Suprapubic skin (tissue), 4 donors: ENCODE data around the gene TAS2R5. TPM values are rescaled to one million over a fixed set of nuclear protein-coding genes. Genes with fewer than 3 reads are reported as not detected.
"Not testable (repeated sequence)": the region's sequence is repeated elsewhere in the genome, so short reads cannot be mapped to it uniquely, and the experiment has no call there.

Experiments
- DNase-seq, 2 donors: peaks; one replicate each; pipeline ENCODE4 v3.0.0-alpha.2; 2019; ENCODE audit warnings: low spot score in 2 of 2
- H3K27ac ChIP-seq: fragments of 200-600 bp; sonication (generic); one replicate; pipeline ENCODE4 v1.5.1; 2019
- H3K27me3 ChIP-seq: fragments of 200-600 bp; sonication (generic); one replicate; pipeline ENCODE4 v1.5.1; 2019
- H3K36me3 ChIP-seq: fragments of 200-600 bp; sonication (generic); one replicate; pipeline ENCODE4 v1.5.1; 2019
- H3K4me1 ChIP-seq: fragments of 200-600 bp; sonication (generic); one replicate; pipeline ENCODE4 v1.5.1; 2019
- H3K4me3 ChIP-seq: fragments of 200-600 bp; sonication (generic); one replicate; pipeline ENCODE4 v1.5.1; 2019; ENCODE audit warnings: mild to moderate bottlenecking
- H3K9me3 ChIP-seq: fragments of 200-600 bp; sonication (generic); one replicate; pipeline ENCODE4 v1.5.1; 2019
- EP300 ChIP-seq: sonication (generic); formaldehyde crosslinking; IDR thresholded peaks from one replicate; pipeline ENCODE4 v1.6.1; 2017; ENCODE audit warnings: antibody characterized with exemption
- POLR2A ChIP-seq, 2 donors: fragments of 450-650 bp; IDR thresholded peaks; one replicate each; pipeline ENCODE4 v1.6.1; 2017; ENCODE audit warnings: antibody characterized with exemption in 2 of 2, mild to moderate bottlenecking in 2 of 2, moderate library complexity in 2 of 2
- POLR2AphosphoS5 ChIP-seq, 3 donors: sonication (generic); formaldehyde crosslinking; IDR thresholded peaks; one replicate each; pipeline ENCODE4 v1.6.1; 2017; ENCODE audit warnings: antibody characterized with exemption in 3 of 3
- WGBS: methylation state at CpG from one replicate; pipeline ENCODE4 v1.1.5; 2018; 5-methylcytosine and 5-hydroxymethylcytosine counted together
- total RNA-seq, 4 donors: library from RNA; depleted of rRNA; stranded (reverse); fragments of >200 nt; gene quantifications; one replicate each; pipeline ENCODE4 v1.1.0, GENCODE V29; 2016
- TF ChIP-seq, protein P1 (sequence below), 2 donors: fragments of 200-600 bp in 1 of 2; fragments of 450-650 bp in 1 of 2; sonication (generic) in 1 of 2; IDR thresholded peaks; one replicate each; pipeline ENCODE4 v1.5.1; 2016 to 2019; ENCODE audit warnings: antibody characterized with exemption in 2 of 2, mild to moderate bottlenecking in 1 of 2, moderate library complexity in 1 of 2

Gene TAS2R5
- total RNA-seq, 4 donors from 2014 or later: 1.1 to 11.3 (median 3.9) TPM

DNA sequence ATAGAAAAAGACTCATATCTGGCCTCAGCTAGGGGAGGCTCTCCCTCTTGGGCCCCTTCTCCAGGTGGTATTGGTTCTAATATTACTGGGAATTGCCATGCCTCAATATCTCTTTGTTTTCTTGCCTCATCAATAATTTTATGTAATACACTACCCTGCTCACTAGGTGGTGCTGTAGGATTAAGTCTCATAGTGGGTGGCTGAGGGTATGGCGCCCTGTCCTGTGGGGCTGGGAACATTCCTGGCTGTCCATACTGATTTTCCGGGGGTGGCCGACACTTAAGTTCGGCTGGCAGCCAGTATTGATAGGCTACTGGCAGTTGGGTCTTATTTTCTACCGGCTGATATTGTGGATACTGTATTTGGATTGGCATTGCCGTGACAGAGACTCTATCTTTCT, 35.1 kb upstream of the TAS2R5 start:
- H3K36me3 ChIP-seq: peaks cover 75% of the 10 kb centered on the region
- H3K4me3 ChIP-seq: no peak overlapping the region
- H3K27ac ChIP-seq: no peak overlapping the region
- WGBS: 79% methylated on average over 6 of the region's 6 CpGs
- no peak for DNase-seq
- H3K9me3 ChIP-seq: peaks cover 19% of the 10 kb centered on the region
- no peaks in the 10 kb centered on the region for H3K27me3 ChIP-seq
- no peak for TF ChIP-seq POLR2AphosphoS5 (IDR thresholded peaks at IDR 0.05)
- TF ChIP-seq, protein P1, sequence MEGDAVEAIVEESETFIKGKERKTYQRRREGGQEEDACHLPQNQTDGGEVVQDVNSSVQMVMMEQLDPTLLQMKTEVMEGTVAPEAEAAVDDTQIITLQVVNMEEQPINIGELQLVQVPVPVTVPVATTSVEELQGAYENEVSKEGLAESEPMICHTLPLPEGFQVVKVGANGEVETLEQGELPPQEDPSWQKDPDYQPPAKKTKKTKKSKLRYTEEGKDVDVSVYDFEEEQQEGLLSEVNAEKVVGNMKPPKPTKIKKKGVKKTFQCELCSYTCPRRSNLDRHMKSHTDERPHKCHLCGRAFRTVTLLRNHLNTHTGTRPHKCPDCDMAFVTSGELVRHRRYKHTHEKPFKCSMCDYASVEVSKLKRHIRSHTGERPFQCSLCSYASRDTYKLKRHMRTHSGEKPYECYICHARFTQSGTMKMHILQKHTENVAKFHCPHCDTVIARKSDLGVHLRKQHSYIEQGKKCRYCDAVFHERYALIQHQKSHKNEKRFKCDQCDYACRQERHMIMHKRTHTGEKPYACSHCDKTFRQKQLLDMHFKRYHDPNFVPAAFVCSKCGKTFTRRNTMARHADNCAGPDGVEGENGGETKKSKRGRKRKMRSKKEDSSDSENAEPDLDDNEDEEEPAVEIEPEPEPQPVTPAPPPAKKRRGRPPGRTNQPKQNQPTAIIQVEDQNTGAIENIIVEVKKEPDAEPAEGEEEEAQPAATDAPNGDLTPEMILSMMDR (IDR thresholded peaks at IDR 0.05): peak in 1 of 2 donors; percentile 17
- no peaks in the 10 kb centered on the region for H3K4me1 ChIP-seq

DNA sequence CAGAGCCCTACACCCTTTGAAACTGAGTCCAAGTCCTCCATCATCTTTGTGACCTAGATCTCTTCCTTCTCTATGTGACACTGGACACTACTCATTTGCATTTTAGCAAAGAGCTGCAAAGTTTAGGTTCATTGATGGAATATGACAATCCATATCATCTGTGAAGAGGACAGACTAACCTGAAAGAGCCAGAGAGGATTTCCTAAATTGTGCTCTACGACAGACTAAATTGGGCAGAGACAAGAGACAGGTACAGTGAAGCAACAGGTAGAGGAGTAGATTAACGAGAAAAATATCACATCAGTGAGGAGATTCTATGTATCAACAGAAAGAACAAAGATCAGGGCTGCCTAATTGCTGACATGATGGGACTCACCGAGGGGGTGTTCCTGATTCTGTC, 26.2 kb upstream of the TAS2R5 start, which contains the start of gene TAS2R3:
TAS2R3 (plus strand) TSS at position 301 of the 400 bp plus-strand sequence; CDS start at position 363, 62 bp downstream.
- TF ChIP-seq EP300 (no peak), POLR2A (IDR thresholded peaks at IDR 0.05) (no peak), POLR2AphosphoS5 (IDR thresholded peaks at IDR 0.05) (no peak)
- TF ChIP-seq, protein P1 (IDR thresholded peaks at IDR 0.05): no peak
- no peak for DNase-seq
- Histone ChIP-seq H3K27me3 (no peaks in the 10 kb centered on the region), H3K9me3 (no peaks in the 10 kb centered on the region), H3K4me3 (no peak within 1 kb of the TSS), H3K4me1 (no peaks in the 10 kb centered on the region), H3K36me3 (peaks cover 39% of the 10 kb centered on the region), H3K27ac (no peak within 1 kb of the TSS)
- 96% methylated on average over 3 of the region's 3 CpGs for WGBS

DNA sequence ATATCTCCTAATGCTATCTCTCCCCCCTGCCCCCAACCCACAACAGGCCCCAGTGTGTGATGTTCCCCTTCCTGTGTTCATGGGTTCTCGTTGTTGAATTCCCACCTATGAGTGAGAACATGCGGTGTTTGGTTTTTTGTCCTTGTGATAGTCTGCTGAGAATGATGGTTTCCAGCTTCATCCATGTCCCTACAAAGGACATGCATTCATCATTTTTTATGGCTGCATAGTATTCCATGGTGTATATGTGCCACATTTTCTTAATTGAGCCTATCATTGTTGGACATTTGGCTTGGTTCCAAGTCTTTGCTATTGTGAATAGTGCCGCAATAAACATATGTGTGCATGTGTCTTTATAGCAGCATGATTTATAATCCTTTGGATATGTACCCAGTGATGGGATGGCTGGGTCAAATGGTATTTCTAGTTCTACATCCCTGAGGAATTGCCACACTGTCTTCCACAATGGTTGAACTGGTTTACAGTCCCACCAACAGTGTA, 19.9 kb upstream of the TAS2R5 start:
- not testable (repeated sequence) for H3K27ac ChIP-seq, H3K36me3 ChIP-seq, DNase-seq, H3K4me1 ChIP-seq, H3K9me3 ChIP-seq, H3K4me3 ChIP-seq, H3K27me3 ChIP-seq
- WGBS: 99% methylated on average over 3 of the region's 3 CpGs

DNA sequence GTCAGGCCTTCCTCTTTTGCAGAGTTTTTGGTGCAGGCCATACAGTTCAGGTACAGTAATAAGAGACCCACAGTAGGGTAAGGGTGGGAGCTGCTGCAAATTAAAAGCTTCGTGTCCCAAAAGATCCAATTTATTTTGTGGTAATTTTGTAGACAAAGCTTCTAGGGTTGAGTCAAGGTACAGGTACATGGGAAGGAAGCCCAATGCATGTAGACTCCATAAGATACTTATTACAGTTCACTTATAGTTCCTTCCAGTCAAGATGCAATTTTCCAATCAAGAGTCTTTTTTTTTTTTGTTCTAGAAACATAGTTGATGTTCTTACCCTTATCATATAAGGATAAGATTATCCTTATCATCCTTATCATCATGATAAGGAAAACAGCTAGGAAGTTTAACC, 13.6 kb upstream of the TAS2R5 start, which contains the start of gene TAS2R4:
TAS2R4 (plus strand) TSS at position 301 of the 400 bp plus-strand sequence. CDS start 1,815 bp downstream, outside the sequence.
- Histone ChIP-seq H3K4me1 (no peaks in the 10 kb centered on the region), H3K4me3 (no peak within 1 kb of the TSS), H3K27me3 (no peaks in the 10 kb centered on the region), H3K9me3 (no peaks in the 10 kb centered on the region), H3K27ac (no peak within 1 kb of the TSS), H3K36me3 (peaks cover 42% of the 10 kb centered on the region)
- TF ChIP-seq, protein P1 (IDR thresholded peaks at IDR 0.05): no peak
- TF ChIP-seq POLR2AphosphoS5 (IDR thresholded peaks at IDR 0.05): no peak
- no peak for DNase-seq
- 93% methylated on average over 1 of the region's 1 CpG for WGBS

DNA sequence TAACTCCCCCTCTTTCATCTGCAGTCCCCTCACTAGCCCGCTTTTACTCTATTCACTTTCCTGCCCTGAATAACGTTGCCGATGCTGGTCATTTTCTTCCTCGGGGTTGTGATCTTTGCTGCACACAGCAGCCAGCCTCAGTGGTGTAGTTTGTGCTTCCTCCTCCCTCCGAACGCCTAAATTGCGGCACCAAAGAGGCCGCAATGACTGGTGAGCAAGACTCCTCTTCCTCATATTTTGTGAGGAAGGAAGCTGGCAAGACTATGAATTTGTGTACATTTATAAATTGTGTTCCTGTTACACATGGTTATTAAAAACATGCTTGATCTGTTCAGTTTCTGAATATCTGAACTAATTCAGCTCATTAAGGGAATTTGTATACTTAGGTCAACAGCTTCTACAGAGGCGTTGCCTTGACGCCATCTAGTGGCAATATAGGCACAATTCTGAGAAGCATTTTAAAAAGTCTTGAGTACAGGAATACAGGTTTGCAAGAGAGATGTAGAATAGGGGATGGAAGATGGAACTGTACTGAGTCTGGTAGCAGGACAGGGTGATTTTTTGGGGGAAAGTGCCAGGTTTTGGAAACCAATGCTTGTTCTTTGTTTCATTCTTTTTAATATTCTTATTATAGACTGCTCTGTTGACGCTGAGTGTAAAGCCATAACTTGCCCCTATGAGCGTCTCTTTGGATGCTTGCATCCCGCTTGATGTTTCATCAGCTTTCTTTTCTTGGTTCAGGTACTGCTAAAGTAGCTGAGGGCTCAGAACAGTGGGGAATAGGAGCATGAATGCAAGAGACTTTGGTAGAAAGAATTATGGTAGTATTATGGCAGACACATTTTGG, 4.1 kb upstream of the TAS2R5 start:
- Histone ChIP-seq H3K27ac (no peak overlapping the region), H3K9me3 (no peaks in the 10 kb centered on the region), H3K27me3 (no peaks in the 10 kb centered on the region), H3K4me1 (no peaks in the 10 kb centered on the region), H3K4me3 (no peak overlapping the region), H3K36me3 (peaks cover 21% of the 10 kb centered on the region)
- 69% methylated on average over 13 of the region's 13 CpGs for WGBS
- DNase-seq: no peak
- no peak for TF ChIP-seq EP300
- TF ChIP-seq, protein P1 (IDR thresholded peaks at IDR 0.05): peak; percentile 8 to 39
